Epithelial cell of umbilical artery (primary cell): ENCODE measurements around the gene TTBK1. TPM values are rescaled to one million over a fixed set of nuclear protein-coding genes. Genes with fewer than 3 reads are reported as not detected.

Source experiments
- total RNA-seq: library from RNA; depleted of rRNA; stranded (reverse); fragments of >200 nt; gene quantifications from 2 replicates; pipeline ENCODE4 v1.2.3, GENCODE V29; 2014

Gene TTBK1
- under 0.01 and 0.15 TPM in 2 replicates for total RNA-seq

GRCh38 chr6:43242908-43243663 is at the start of gene TTBK1:
Gene TTBK1, plus strand, starts transcription at chr6:43243481. Its CDS starts 3,180 bp downstream, at chr6:43246661.

GRCh38 chr6:43228951-43229802 is 14.1 kb upstream of the TTBK1 start, which contains the start of gene DNPH1:
Gene DNPH1, minus strand, starts transcription at chr6:43229481. Its CDS starts 25 bp downstream, at chr6:43229456.

GRCh38 chr6:43297644-43298564 is 54.6 kb downstream of the TTBK1 start, which contains the start of gene SLC22A7:
Gene SLC22A7, plus strand, starts transcription at chr6:43298260. Its CDS starts 99 bp downstream, at chr6:43298359.

GRCh38 chr6:43308101-43308989 is 65.1 kb downstream of the TTBK1 start, which contains the start of gene CRIP3:
Gene CRIP3, minus strand, starts transcription at chr6:43308826. Its CDS starts 34 bp downstream, at chr6:43308792.

Other genes starting within 250 kb of the TTBK1 start
- gene MEA1, start 229.5 kb upstream of the TTBK1 start, total RNA-seq: 61.7 and 72.5 TPM in 2 replicates
- gene KLHDC3, start 229.2 kb upstream of the TTBK1 start, total RNA-seq: 129 and 140 TPM in 2 replicates
- 117 and 139 TPM in 2 replicates for gene RRP36, start 221.9 kb upstream of the TTBK1 start, total RNA-seq
- gene CUL7, start 189.6 kb upstream of the TTBK1 start, total RNA-seq: 25.8 and 26.6 TPM in 2 replicates
- 26.0 and 28.9 TPM in 2 replicates for gene MRPL2, start 184.0 kb upstream of the TTBK1 start, total RNA-seq
- gene KLC4, start 183.8 kb upstream of the TTBK1 start, total RNA-seq: 16.6 and 17.8 TPM in 2 replicates
- gene PTK7, start 167.2 kb upstream of the TTBK1 start, total RNA-seq: 36.9 and 42.9 TPM in 2 replicates
- gene SRF, start 72.2 kb upstream of the TTBK1 start, total RNA-seq: 16.6 and 20.5 TPM in 2 replicates
- 16.6 and 24.0 TPM in 2 replicates for gene CUL9, start 61.3 kb upstream of the TTBK1 start, total RNA-seq
- gene DNPH1, start 14.0 kb upstream of the TTBK1 start, total RNA-seq: 44.8 and 60.4 TPM in 2 replicates
- gene SLC22A7, start 54.8 kb downstream of the TTBK1 start, total RNA-seq: not detected in 2 replicates
- gene CRIP3, start 65.3 kb downstream of the TTBK1 start, total RNA-seq: not detected in 2 replicates
- gene ZNF318, start 126.2 kb downstream of the TTBK1 start, total RNA-seq: 3.9 and 4.3 TPM in 2 replicates
- 12.6 and 14.3 TPM in 2 replicates for gene ABCC10, start 184.1 kb downstream of the TTBK1 start, total RNA-seq
- gene DLK2, start 212.1 kb downstream of the TTBK1 start, total RNA-seq: 0.46 and 0.65 TPM in 2 replicates
- 7.8 and 10.2 TPM in 2 replicates for gene TJAP1, start 234.1 kb downstream of the TTBK1 start, total RNA-seq